Gastrocnemius medialis (tissue), 4 donors: ENCODE data around the gene SPECC1. TPM values are rescaled to one million over a fixed set of nuclear protein-coding genes. Genes with fewer than 3 reads are reported as not detected.

Experiments
- ATAC-seq, 2 donors: fragments of 150-250 bp; one replicate each; pipeline ENCODE4 v1.9.1; 2016
- DNase-seq, 2 donors: peaks; one replicate each; pipeline ENCODE4 v3.0.0-alpha.2; 2019
- H3K27ac ChIP-seq, 4 donors: fragments of 200-600 bp; sonication (generic); 1 replicate in 1 of 4; 2 replicates in 3 of 4; pipeline ENCODE4 v1.5.1; 2016 to 2018; ENCODE audit warnings: mild to moderate bottlenecking in 2 of 4, moderate library complexity in 1 of 4
- H3K27me3 ChIP-seq, 3 donors: fragments of 200-600 bp; sonication (generic) in 2 of 3; 1 replicate in 1 of 3; 2 replicates in 2 of 3; pipeline versions ENCODE4 v1.5.1 to v1.6.0; 2016 to 2019; ENCODE audit warnings: mild to moderate bottlenecking in 1 of 3, moderate library complexity in 1 of 3
- H3K36me3 ChIP-seq, 2 donors: fragments of 200-600 bp; sonication (generic) in 1 of 2; one replicate each; pipeline ENCODE4 v1.5.1; 2017 to 2018
- H3K4me1 ChIP-seq, 2 donors: fragments of 200-600 bp; sonication (generic) in 1 of 2; one replicate each; pipeline ENCODE4 v1.5.1; 2016 to 2017; ENCODE audit warnings: mild to moderate bottlenecking in 2 of 2
- H3K4me3 ChIP-seq, 4 donors: fragments of 200-600 bp; sonication (generic) in 3 of 4; 1 replicate in 1 of 4; 2 replicates in 3 of 4; pipeline ENCODE4 v1.5.1; 2016 to 2019; ENCODE audit warnings: mild to moderate bottlenecking in 2 of 4
- H3K9me3 ChIP-seq, 3 donors: fragments of 200-600 bp; sonication (generic) in 2 of 3; 1 replicate in 1 of 3; 2 replicates in 2 of 3; pipeline ENCODE4 v1.5.1; 2016 to 2019
- CTCF ChIP-seq, 5 experiments: fragments of 450-650 bp in 3 of 5; fragments of 200-600 bp in 2 of 5; sonication (generic) in 2 of 5; IDR thresholded peaks in 4 of 5; conservative IDR thresholded peaks in 1 of 5; 1 replicate in 4 of 5; 2 replicates in 1 of 5; pipeline ENCODE4 v1.5.1; 2016 to 2019; ENCODE audit warnings: antibody characterized with exemption in 5 of 5, mild to moderate bottlenecking in 3 of 5, moderate library complexity in 3 of 5
- POLR2A ChIP-seq, 2 donors: fragments of 450-650 bp; IDR thresholded peaks; one replicate each; pipeline ENCODE4 v1.6.1; 2017; ENCODE audit warnings: antibody characterized with exemption in 2 of 2, mild to moderate bottlenecking in 2 of 2, moderate library complexity in 2 of 2
- in situ Hi-C, 4 donors: fragments of 200-750 bp; cut with MboI; loops; one replicate each; pipeline versions ENCODE4 v1.15.0 to v1.8.0; 2017; ENCODE audit warnings: low sequenced_read_pairs in 4 of 4
- intact Hi-C: fragments of 100-400 bp; cut with DNase I; formaldehyde crosslinking; loops from one replicate; pipeline ENCODE4 v1.15.1; 2023; ENCODE audit warnings: low total_unique reads
- total RNA-seq, 4 donors: library from RNA; depleted of rRNA; stranded (reverse); fragments of >200 nt; gene quantifications; one replicate each; pipeline versions ENCODE4 v1.1.0 to v1.2.3, GENCODE V29; 2016

SPECC1 gene
- total RNA-seq, 4 donors from 2014 or later: 6.1 to 17.9 (median 9.5) TPM

DNA sequence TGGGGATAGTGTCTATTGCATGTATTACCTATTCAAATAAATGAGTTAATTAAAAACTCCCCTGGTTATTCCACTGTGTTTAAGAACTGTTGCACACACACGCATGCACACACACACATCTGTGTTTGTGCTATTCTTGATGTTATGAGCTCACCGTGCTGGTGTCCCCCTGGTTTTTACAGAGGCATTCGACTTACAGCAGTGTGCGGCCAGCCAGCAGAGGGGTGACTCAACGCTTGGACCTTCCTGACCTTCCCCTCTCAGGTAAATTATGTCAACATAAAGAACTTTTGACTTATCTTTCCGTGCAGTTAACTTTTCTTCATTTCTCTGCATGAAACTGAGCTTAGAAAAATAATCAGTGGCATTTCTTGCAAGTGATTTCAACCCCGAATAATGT lies 244.2 kb downstream of the SPECC1 start:
- TF ChIP-seq POLR2A (IDR thresholded peaks at IDR 0.05) (no peak), CTCF (IDR thresholded peaks at IDR 0.05 in 4 of 5, conservative IDR thresholded peaks at IDR 0.05 in 1 of 5) (no peak)
- H3K9me3 ChIP-seq: no peaks in the 10 kb centered on the region
- no peaks in the 10 kb centered on the region for H3K4me1 ChIP-seq
- H3K27ac ChIP-seq: peak overlapping the region in 1 of 4 donors; percentile 58
- no peaks in the 10 kb centered on the region for H3K36me3 ChIP-seq
- no peaks in the 10 kb centered on the region for H3K27me3 ChIP-seq
- DNase-seq (no peak), ATAC-seq (no peak)
- intact Hi-C loops (no loop called here), in situ Hi-C loops (no loop called here)
- no peak overlapping the region for H3K4me3 ChIP-seq

DNA sequence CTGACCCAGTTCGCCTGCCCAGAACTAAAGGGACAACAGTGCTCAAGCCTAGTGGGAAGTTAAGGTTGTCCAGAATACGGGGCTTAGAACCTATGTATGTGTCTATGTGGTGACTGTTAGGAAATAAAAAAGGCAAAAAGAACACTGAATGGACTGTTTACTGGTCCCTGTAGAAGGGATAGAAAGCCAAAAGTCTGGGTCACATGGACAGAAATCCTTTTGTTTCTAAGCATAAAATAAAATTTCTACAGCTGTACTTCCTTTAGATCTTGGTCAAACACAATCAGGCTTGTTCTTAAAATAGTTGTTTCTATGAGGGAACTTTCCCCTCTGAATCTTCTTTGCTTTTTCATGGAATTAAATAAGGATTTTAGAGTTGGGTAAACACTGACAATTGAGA lies 245.4 kb downstream of the SPECC1 start:
- no peaks in the 10 kb centered on the region for H3K4me1 ChIP-seq
- in situ Hi-C loops (no loop called here), intact Hi-C loops (no loop called here)
- ATAC-seq: no peak
- TF ChIP-seq CTCF (IDR thresholded peaks at IDR 0.05 in 4 of 5, conservative IDR thresholded peaks at IDR 0.05 in 1 of 5) (no peak), POLR2A (IDR thresholded peaks at IDR 0.05) (no peak)
- no peak for DNase-seq
- peak overlapping the region in 2 of 4 donors; percentile 24 to 58 for H3K27ac ChIP-seq
- no peaks in the 10 kb centered on the region for H3K36me3 ChIP-seq
- no peaks in the 10 kb centered on the region for H3K9me3 ChIP-seq
- no peaks in the 10 kb centered on the region for H3K27me3 ChIP-seq
- no peak overlapping the region for H3K4me3 ChIP-seq

DNA sequence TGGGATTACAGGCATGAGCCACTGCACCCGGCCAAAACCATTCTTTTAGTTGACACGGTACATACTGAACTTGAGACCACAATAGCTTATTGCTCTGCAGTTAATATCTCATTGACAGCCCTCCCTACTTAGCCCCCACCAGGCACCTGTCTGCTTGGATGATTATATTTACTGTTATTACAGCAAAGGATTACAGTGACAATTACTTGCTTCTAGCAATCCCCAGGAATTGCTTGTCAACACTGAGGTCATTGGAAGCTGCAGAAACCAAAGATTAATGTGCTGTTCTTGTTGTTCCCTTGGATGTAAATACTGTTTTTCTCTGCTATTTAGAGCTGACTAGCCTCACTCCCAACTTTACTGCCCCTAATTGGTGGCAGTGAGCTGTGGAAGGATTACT lies 247.0 kb downstream of the SPECC1 start:
- DNase-seq (no peak), ATAC-seq (peak in 1 of 2 donors; percentile 26)
- Histone ChIP-seq H3K4me3 (no peak overlapping the region), H3K27me3 (no peaks in the 10 kb centered on the region), H3K4me1 (no peaks in the 10 kb centered on the region), H3K9me3 (no peaks in the 10 kb centered on the region), H3K27ac (peak overlapping the region in 2 of 4 donors; percentile 32 to 58), H3K36me3 (no peaks in the 10 kb centered on the region)
- no peak for TF ChIP-seq CTCF (IDR thresholded peaks at IDR 0.05 in 4 of 5, conservative IDR thresholded peaks at IDR 0.05 in 1 of 5)
- no peak for TF ChIP-seq POLR2A (IDR thresholded peaks at IDR 0.05)
- intact Hi-C loops: no loop called here
- in situ Hi-C loops: no loop called here

DNA sequence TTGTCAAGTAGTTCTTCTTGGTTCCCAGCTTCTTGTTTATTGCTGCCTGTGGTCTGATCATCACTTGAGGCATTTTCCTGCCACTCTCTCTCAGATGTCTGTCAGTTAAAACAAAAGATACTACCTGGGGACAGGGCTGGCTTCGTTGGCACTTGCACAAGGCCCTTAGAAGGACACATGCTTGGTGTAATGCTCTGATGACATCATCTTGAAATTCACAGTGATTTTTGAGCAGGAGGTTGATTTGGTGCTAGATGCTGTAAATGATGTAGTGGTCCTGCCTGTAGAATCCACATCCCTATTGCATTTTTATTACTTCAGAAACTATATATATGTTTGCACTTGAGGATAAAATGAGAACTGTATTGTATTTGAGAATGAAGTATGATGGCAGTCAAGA lies 247.8 kb downstream of the SPECC1 start:
- ATAC-seq (no peak), DNase-seq (no peak)
- TF ChIP-seq CTCF (IDR thresholded peaks at IDR 0.05 in 4 of 5, conservative IDR thresholded peaks at IDR 0.05 in 1 of 5) (no peak), POLR2A (IDR thresholded peaks at IDR 0.05) (no peak)
- H3K27ac ChIP-seq: peak overlapping the region in 2 of 4 donors; percentile 32 to 58
- H3K27me3 ChIP-seq: no peaks in the 10 kb centered on the region
- in situ Hi-C loops: no loop called here
- H3K4me1 ChIP-seq: no peaks in the 10 kb centered on the region
- intact Hi-C loops: no loop called here
- no peaks in the 10 kb centered on the region for H3K36me3 ChIP-seq
- H3K9me3 ChIP-seq: no peaks in the 10 kb centered on the region
- H3K4me3 ChIP-seq: no peak overlapping the region

DNA sequence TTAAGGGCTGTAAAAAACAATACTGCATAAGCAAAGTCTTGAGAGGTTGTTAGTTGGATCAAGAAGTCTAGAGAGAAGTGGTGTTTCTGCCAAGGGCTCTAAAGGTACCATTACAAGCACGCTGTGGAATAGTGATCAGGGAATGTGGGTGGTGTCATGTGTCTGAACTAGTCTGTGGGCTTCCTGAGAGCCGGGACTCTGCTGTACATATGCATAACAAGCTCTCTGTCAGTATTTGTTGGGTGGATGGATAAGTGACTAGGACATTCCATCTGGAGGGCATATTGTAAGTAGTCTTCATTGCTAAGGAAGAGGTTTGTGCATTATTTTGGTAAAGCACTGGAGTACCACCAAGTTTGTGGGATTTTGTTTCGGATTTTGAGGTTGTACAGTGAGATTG lies 248.6 kb downstream of the SPECC1 start:
- Histone ChIP-seq H3K4me1 (no peaks in the 10 kb centered on the region), H3K4me3 (no peak overlapping the region), H3K36me3 (no peaks in the 10 kb centered on the region), H3K27ac (peak overlapping the region in 1 of 4 donors; percentile 58), H3K27me3 (no peaks in the 10 kb centered on the region), H3K9me3 (no peaks in the 10 kb centered on the region)
- intact Hi-C loops: no loop called here
- in situ Hi-C loops: no loop called here
- no peak for DNase-seq
- no peak for ATAC-seq
- TF ChIP-seq POLR2A (IDR thresholded peaks at IDR 0.05) (no peak), CTCF (IDR thresholded peaks at IDR 0.05 in 4 of 5, conservative IDR thresholded peaks at IDR 0.05 in 1 of 5) (no peak)
